ENCODE measurements around the gene ARHGAP32.

Gene ARHGAP32

DNA sequence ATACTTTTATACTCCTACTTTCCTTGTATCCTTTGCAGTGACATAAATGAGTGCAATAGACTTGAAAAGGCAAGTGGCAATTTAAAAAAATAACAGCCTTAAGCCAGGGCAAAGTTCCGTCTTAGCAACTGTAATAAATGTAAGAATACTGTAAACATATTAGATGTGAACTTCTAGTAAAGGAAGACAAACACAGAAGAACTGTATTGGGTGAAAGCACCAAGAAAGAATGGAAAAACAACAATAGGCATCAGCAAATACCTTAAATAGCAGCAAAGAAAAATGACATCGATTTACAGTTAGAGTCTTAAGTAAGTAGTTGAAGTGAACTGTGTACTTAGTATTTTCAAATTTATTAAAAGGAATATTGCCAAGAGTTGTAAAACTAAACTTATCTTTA lies 174.0 kb downstream of the ARHGAP32 start:
- no peak for DNase-seq

DNA sequence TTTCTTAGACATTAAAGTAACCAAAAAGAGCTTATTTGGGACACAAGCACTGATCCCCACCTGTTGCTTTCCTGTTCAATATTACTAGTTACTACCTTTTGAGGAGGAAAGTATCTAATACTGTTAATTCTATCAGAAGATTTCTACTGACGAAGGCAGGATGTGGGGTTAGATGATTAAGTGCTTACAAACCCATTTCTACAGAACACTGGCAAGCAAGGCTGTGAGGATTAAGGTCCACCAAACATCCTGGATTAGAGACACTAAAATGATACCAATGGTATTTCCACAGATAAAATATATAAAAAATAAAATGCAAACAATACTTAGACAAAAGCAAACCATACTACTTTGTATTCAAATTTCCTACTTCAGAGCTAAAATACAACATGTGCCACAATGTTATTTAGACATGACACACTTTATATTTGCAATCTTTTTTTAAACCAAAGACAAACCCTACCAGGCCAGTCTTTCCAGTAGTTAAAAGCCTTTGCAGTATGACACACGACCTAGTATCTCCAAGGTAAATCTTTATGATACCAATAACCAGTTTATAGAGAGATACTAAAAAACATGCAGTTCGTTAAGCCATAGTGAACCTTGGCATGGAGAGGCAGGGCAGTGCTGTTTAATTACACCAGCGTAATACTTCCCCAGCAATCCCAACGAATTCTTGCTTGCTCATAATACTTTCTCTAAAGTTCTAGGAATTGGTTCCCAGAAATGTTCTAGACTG lies 178.2 kb downstream of the ARHGAP32 start:
- DNase-seq, result no peak

DNA sequence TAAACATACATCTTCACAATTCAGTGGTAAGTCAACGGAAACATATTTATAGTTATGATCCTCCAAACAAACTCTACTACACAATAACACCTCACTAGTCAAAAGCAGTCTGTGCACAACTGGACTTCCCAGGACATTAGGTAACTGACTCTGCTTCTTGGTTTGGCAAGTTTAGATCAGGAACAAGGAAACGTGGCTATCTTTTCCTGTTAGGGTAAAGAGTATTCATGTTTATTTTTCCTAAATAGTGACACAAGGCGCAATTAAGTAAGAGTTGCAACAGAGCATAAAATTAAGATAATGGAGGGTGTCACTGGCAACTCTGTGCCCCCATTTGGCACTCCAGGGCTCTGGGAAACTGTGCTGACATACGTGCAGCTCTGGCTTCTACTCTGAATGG lies 179.2 kb downstream of the ARHGAP32 start:
- no peak for DNase-seq

DNA sequence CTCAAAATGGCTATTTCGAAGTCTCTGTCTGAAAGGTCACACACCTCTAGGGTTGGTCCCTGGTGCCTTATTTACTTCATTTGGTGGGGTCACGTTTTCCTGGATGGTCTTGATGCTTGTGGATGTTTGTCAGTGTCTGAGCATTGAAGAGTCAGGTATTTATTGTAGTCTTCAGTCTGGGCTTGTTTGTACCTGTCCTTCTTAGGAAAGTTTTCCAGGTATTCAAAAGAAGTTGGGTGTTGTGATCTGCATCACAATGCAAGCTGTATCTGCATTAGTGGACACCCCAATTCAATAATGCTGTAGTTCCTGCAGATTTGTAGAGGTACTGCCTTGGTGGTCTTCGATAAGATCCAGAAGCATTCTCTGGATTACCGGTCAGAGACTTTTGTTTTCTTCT lies 186.0 kb downstream of the ARHGAP32 start:
- no peak for DNase-seq

DNA sequence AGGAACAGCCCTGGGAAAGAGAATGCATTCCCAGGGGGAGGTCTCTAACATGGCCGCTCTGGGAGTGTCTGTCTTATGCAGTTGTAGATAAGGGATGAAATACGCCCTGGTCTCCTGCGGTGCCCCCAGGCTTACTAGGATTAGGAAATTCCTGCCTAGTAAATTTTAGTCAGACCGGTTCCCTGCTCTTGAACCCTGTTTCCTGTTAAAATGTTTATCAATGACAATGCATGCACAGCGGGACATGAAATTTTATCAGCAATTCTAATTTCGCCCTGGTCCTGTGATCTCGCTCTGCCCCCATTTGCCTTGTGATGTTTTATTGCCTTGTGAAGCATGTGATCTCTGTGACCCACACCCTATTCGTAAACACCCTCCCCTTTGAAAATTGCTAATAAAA lies 193.0 kb downstream of the ARHGAP32 start:
- DNase-seq, result peak; percentile 9

DNA sequence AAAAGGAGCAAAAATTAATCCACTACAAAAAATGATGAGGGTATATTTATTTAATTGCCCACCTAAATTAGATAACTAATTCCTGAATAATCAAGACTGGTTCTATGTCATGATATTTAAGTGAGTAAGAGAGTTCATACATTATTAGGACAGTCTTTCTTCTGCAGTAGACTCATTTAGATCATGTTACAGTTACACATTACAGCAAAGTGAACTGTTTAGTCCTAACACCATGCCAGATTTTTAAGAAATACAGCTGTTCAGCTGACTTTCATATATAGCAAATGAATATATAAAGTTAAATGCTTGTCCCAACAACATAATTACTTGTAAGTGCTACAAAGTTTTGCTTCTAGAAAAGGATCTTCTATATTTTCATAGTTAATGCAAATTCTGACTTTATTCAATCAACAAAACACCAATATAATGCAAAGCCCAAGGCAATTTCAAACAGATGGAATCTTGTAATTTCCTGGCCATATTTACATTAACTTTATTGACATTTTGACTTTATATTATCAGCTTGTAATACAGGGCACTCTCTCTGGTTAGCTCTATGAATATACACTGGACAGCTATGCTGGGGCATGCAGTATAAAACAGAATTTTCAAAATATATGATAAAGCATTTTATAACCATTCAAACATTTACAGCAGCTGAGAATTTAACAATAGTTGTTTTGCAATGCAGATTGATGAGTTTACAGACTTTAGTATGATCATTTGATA lies 203.7 kb downstream of the ARHGAP32 start:
- no peak for DNase-seq

DNA sequence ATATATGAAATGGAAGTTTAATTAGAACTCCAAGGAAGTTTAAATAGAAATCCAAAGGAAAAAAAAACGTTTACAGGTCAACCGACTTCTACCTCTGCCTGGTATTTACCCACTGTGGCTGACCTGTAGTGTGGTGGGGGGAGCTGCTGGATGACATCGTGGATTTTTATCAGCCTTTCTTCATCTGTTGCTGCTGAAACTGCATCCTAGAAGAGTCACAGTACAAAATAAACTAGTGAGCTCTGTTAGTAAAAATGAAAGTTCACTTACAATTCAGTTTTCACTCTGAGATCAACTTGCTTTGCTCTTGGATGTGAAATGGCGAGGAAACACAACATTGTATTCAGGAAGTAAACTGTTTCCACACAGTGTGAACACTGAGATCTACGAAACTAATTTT lies 206.2 kb downstream of the ARHGAP32 start:
- peak; percentile 43 for DNase-seq

DNA sequence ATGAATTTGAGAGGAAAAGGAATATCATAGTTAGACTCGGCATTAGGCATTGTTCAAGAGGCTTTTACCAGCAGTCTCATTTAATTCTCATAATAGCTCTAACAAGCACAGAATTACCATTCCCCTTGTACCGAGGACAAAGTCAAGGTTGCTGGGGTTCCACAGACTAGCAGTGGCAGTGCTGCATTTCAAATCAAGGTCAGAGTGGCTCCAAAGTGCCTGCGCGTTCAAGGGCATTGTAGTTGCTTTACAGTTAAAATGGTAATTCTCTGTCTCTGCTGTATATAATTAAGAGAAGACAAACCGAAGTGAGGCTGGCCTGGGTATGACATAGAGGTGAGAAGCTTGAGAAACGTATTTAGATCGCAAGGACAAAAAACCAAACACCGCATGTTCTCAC lies 209.1 kb downstream of the ARHGAP32 start:
- no peak for DNase-seq

DNA sequence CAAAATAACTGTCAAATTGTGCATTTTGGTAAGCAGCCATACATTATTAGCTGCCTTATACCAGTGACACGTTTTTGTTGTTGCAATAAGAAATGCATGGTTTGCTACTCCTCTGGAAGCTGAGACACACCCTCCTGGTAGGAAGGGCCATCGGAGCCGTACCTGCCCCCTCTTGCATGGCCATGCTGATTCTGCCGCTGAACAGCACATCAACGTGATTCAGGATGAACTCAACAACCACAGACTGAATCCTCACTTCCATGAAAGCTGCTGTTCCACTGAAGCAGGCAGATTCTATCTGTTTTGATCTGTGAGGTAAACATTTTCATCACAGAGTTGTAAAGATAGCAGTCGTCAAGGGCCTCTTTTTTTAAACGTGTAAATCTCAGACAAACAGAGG lies 210.9 kb downstream of the ARHGAP32 start:
- DNase-seq, result no peak

DNA sequence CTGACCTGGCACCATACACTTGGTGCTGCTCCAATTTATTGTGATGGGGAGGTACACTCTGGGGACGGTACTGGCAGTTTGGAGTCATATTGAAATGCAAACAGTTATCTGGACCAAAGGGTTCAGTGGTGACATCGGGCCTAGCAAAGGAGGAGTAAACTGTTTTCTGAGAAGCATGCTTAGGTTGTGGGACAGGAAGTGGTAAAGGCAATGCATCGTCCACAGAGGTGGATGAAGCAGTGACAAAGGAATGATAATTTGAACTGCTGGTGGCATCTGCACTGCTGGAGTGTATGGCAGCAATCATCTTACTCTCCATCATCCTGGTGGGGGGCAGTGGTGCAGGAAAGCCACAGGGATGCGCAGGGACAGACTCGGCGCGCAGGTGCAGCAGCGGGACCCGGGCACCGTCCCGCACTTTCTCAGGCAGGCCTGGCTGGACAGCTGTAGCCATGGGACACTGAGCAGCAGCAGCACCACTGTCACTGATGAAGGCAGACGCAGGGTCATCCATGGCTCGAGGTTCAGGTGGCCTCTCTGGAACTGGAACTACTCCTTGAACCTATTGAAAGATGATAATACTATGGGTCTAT lies 221.4 kb downstream of the ARHGAP32 start:
- no peak for DNase-seq

DNA sequence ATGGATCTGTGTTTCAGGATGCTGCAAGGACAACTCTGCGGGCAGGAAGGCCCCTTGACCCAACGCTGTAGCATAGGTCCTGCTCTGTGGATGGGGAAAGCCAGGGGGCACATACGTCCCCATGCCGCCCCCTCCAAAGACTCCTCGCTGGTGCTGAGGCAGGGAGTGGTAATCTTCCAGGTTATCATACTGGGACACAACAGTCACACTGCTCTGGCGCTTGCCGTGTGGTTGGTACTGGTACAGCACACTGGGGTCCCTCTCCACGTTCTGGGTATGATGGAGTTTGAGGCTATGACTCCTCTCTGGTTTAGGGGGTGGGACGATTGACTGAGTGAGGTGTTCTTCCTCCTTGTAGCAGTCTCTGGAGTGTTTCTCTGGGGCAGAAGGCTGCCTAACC lies 223.2 kb downstream of the ARHGAP32 start:
- DNase-seq, result no peak

DNA sequence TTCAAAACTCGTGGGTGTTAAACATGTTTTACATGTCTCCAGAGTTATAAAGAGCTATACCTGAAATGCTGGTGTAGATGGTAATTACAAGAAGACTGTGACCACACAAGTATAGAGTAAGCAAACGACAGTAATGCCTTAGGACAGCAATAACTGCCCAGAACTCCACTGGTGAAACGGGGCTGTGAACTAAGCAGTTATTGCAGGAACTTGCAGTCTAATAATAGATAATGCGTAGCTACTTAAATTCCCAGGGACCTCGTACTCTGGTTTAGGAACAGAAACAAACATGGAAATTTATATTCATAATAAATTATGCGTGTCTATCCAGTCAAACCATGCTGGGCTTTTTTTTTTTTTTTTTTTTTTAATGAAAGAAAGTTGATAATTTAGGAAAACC lies 224.5 kb downstream of the ARHGAP32 start:
- no peak for DNase-seq

DNA sequence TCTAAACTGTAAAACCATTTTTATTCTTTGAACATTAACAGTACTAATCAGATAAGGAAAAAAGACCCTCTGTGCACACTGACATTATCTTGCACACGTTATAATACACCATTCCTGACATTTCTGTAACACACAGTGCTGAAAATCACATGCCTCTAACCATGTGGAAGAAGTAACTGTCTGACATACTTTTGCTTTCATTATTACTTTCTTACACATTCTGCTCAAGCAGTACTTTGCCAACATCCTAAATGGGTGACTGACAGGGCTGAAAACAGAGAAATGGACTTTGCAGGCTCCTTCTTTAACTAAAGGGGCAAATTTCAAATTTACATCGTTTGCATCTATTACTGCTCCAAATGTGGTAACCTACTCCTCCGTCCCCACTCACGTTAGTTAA lies 226.6 kb downstream of the ARHGAP32 start:
- peak; percentile 55 for DNase-seq

DNA sequence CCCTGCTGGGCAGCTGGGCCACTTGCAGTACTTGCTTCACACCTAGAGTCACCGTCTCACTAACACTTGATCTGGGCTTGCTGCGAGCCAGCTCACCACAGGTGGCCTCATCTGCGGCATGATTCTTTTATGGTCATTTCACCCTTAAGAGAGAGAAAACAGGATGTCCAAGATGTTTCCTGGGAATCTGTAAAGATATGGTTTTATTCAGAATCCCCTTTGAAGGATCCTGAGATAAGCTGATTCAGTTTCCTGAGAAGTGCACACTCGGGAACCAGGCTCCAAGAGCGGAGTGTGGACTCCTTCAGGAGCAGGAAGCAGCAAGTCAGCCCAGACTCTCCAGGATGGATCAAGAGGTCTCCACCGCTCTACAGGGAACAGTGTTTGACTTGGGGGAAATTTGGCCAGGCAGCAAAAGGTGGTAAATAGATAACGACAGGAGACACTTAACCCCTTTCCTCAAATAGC lies 227.6 kb downstream of the ARHGAP32 start:
- no peak for DNase-seq

DNA sequence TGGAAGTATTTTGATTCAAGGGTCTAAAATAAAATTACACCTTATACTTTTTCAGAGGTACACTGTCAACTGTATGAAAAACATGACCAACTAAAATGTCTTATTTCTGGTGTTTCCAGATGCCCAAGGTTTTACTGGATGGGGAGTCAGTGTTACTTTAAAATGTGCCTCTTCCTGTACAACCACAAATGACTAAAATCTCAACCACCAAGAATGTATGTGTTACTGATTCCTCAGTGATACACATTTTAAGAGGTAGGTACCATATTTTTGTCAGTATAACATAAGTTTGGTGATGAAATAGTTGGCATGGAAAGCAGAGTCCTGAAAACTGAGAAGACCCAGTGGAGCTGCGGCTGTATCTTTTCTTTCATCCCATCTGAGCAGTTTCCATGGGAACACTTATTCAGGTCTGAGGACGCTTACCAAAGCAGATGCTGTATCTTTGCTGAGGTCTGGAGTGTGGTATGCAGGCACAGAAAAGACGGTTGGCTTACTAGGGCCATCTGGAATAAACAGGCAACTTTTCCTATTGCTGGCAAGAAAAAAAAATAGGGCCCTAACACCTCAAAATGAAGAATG lies 228.3 kb downstream of the ARHGAP32 start:
- DNase-seq, result no peak

DNA sequence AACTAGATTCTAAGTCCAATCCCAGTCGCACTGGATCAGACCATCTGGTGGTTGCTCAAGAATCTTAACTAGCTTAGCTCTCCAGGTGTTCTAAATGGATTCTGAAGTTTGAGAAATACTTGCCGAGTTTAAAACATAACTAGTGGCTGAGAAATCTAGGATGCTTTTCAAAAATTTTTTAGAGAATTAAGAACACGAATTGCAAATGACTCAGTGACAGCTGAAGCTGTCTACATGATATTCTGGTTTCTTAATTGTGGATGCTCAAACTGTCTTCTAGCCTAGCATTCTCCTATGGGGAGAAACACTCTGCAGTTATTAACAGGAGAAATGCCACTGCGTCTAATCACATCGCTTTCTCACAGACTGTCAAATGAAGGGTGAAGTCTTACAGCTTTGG lies 229.2 kb downstream of the ARHGAP32 start:
- DNase-seq, result no peak

DNA sequence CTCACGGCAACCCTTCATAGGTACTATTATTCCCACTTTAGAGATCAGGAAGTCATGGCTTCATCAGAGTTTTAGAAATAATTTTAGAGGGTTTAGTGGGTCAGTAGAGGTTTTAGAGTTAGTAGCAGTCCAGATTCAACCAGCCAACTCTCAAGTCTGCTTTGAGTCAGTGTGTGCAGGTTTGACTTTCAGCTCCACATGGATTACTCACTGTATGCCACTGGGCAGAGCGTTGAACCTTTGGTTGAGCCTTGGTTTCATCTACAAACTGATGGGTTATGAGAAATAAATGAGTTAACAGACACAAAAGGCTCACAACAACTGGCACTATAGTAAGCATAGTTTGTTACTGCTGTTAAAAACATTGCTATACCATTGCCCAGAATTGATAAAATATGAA lies 230.5 kb downstream of the ARHGAP32 start:
- DNase-seq, result no peak

DNA sequence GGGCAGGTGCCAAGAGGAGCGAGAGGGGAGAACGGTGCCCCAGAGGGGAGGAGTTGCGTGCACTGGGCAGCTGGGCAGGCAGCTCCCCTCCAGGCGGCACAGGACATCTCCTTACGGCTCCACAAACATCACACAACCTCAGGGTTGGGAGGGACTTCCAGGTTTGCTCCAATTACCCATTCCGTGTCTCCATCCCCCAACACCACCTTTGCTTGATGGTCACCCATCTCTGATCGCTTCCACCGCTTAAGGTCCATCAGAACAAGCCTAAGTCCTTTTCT lies 235.0 kb downstream of the ARHGAP32 start:
- no peak for DNase-seq

DNA sequence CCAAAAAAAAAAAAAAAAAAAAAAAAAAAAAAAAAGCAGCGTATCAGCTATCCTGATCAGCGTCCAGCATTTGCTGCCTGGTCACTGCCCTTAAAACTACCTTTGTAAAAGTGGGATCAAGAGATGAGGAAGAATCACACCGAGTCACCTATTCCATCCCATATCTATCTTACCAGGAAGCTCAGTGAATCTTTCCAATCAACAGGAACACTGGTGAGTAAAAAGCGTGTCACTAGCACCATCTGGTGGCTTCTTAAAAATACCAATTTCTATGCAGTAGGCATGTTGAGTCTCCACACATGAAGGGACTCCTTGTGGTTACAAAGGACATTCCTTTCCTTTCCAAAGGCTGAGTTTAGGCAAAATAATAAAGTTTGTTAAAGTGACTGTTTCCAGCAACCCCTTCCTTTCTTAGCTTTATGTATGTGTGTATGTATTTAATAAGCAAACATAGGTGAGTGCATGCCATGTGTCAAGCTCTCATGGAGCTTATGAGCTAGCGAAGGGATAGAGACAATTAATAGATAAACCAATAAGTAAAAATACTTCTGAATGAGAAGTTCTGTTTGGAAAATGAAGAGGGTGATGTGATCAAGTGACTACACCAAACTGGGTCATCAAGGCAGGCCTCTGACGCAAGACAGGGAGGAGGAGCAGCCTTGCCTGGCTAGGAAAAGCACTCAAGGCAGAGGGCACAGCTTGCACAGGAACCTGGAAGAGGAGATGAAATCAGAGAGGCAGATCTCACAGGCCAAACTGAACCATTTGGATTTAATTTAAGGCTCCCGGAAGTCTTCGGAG lies 235.5 kb downstream of the ARHGAP32 start:
- peak; percentile 84 for DNase-seq

DNA sequence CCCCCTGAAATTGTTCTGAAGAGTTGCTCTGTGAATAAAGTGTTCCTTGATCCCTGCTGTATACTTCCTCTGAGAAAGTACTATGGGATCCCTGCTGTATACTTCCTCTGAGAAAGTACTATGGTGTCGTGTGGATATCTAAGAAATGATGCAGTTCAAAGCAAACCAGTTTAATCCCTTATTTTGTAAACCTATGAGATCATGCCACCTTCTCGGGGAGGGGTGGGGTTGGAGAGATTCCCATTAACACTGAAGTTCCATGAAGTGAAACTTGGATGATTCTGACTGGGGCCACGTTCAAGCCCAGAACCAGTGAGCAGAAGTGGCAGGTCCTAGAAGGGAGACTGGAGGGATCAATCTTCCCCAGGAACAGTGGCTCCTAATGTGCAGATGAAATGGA lies 236.5 kb downstream of the ARHGAP32 start:
- no peak for DNase-seq

DNA sequence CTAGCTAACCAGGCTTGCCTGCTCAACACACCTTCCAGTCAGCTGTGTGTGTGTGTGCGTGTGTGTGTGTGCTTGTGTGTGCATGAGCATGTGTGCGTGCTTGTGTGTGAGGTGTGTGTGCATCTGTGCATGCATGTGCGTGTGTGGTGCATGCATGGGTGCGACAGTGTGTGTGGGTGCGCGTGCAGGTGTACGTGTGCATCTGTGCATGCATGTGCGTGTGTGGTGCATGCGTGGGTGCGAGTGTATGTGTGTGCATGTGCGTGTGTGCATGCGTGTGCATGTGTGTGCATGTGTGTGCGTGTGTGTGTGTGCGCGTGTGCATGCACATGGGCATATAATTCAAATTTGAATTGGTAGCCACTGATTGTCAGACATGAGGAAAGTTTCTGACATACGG lies 239.0 kb downstream of the ARHGAP32 start:
- DNase-seq, result no peak

DNA sequence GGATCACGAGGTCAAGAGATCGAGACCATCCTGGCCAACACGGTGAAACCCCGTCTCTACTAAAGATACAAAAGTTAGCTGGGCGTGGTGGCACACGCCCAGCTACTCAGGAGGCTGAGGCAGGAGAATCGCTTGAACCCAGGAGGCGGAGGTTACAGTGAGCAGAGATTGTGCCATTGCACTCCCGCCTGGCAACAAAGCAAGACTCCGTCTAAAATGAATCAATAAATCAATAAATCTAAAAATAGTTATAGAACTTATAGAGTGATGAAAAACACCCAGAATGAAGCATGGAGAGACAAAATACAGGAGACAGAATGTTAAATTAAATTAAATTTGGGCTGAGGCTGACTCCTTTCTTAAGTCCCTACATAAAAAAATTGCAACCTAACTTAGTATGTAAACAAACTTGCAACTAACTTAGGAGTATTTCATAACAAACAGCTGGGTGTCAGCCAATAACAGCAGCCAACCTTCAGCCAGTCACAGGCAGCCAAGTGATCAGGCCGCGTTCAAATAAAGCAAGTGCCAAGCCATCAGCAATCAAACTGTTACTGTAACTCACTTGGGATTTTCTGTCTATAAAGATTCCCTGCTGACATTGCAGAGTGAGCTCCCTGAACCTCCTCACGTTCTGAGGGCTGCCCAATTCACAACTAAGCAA lies 242.2 kb downstream of the ARHGAP32 start:
- DNase-seq, result no peak

DNA sequence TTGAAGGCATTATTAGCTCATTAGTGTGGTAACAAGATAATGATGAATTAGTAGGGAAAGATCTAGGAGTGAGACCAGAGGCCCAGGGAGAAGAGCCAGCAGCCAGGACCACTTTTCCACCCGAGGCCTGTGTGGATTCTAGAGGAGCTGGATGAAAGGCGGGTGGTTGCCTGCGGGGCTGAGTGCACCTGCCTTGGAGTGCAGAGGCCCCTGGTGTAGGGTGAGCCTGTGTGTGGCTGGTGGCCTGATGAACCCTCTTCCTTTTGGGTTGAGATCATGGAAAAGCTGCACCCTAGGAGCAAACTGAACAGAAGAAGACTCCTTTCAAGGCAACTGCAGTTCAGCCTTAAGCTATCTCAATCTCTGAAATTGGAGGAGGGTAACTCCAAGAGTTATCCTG lies 243.5 kb downstream of the ARHGAP32 start:
- DNase-seq, result no peak

Data from OCI-M1 (cell line).